Islet of Langerhans (tissue), 1 donor: ENCODE measurements around the gene SPTSSA.
"Not testable (repeated sequence)": the region's sequence is repeated elsewhere in the genome, so short reads cannot be mapped to it uniquely, and the experiment has no call there.

Source experiments
- FAIRE-seq: peaks from one replicate; lab custom pipeline; 2011; peaks lifted over from hg19 to GRCh38; lab: Jason Lieb, UNC

Gene SPTSSA

GRCh38 chr14:34462132-34462893 lies at the start of gene SPTSSA:
Gene SPTSSA (minus strand): TSS chr14:34462240. CDS start chr14:34462207, 33 bp downstream.
- FAIRE-seq, result no peak

- FAIRE-seq, result no peak
Observed at GRCh38 chr14:34507884-34508283, 45.8 kb upstream of the SPTSSA start.

- FAIRE-seq, result no peak
Observed at GRCh38 chr14:34507459-34507858, 45.4 kb upstream of the SPTSSA start.

GRCh38 chr14:34505124-34505491 lies 43.1 kb upstream of the SPTSSA start:
- not testable (repeated sequence) for FAIRE-seq

- FAIRE-seq, result not testable (repeated sequence)
Observed at GRCh38 chr14:34504027-34504426, 42.0 kb upstream of the SPTSSA start.

- FAIRE-seq, result no peak
Observed at GRCh38 chr14:34502545-34503225, 40.6 kb upstream of the SPTSSA start.

- no peak for FAIRE-seq
Observed at GRCh38 chr14:34502001-34502400, 40.0 kb upstream of the SPTSSA start.

GRCh38 chr14:34501004-34501580 lies 39.1 kb upstream of the SPTSSA start:
- no peak for FAIRE-seq

- FAIRE-seq, result no peak
Observed at GRCh38 chr14:34498684-34499412, 36.8 kb upstream of the SPTSSA start.

GRCh38 chr14:34496679-34497513 lies 34.9 kb upstream of the SPTSSA start:
- no peak for FAIRE-seq

GRCh38 chr14:34496007-34496678 lies 34.1 kb upstream of the SPTSSA start:
- FAIRE-seq, result no peak

GRCh38 chr14:34489324-34489723 lies 27.3 kb upstream of the SPTSSA start:
- no peak for FAIRE-seq

- no peak for FAIRE-seq
Observed at GRCh38 chr14:34488528-34488927, 26.5 kb upstream of the SPTSSA start.

- FAIRE-seq, result no peak
Observed at GRCh38 chr14:34484726-34485125, 22.7 kb upstream of the SPTSSA start.

GRCh38 chr14:34482463-34482862 lies 20.4 kb upstream of the SPTSSA start:
- no peak for FAIRE-seq

GRCh38 chr14:34479694-34480093 lies 17.7 kb upstream of the SPTSSA start:
- FAIRE-seq, result no peak

GRCh38 chr14:34478261-34478660 lies 16.2 kb upstream of the SPTSSA start:
- no peak for FAIRE-seq

GRCh38 chr14:34476036-34476435 lies 14.0 kb upstream of the SPTSSA start:
- FAIRE-seq, result not testable (repeated sequence)

- FAIRE-seq, result no peak
Observed at GRCh38 chr14:34475163-34475562, 13.1 kb upstream of the SPTSSA start.

- FAIRE-seq, result no peak
Observed at GRCh38 chr14:34474187-34474679, 12.2 kb upstream of the SPTSSA start.

GRCh38 chr14:34472706-34473279 lies 10.8 kb upstream of the SPTSSA start:
- no peak for FAIRE-seq
